Measurements from ENCODE around the gene CETP. TPM values are rescaled to one million over a fixed set of nuclear protein-coding genes. Genes with fewer than 3 reads are reported as not detected.

The CETP gene
- total and polyA plus RNA-seq, 2 of the 8 experiments (the other 6 are each of a cell fraction or from before 2014, with no cell fraction given), result not detected

DNA sequence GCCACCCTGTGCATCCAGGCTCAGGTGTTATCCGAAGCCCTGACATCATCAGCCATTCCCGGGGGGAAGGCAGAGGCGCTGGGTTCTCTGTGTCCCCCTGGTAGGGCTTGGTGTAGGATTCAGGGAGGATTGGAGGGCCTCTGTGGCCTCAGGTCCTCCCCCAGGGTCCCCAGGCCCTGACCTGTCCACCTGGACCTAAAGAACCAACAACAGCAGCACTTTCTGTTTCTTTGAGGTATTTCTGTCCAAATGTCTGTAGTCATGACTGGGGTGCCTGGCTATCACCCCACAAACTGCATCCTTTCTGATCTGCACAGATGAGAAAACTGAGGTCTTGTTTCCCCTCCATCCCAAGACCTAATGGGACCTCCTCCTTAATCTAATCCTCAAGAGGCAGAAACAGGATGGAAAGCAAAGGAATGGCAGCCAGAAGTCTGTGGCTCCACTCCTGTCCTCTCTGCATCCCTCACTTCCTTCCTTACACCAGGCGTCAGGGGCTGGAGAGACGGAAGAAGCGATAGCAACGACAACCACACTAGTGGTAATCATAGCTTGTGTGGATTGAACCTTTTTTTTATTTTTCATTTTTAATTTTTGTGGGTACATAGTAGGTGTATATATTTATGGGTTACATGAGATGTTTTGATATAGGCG is 39.4 kb downstream of the CETP start:
- H3K27ac ChIP-seq (ENCODE audit: low read depth, low read length), result no peak overlapping the region
- H3K9ac ChIP-seq (replicated peaks in 1 of 4; ENCODE audit: extremely low read depth in 1 of 4, low read depth in 3 of 4, low read length in 3 of 4), result no peak overlapping the region
- FAIRE-seq (no peak), DNase-seq (ENCODE audit: low read depth in 1 of 2, low spot score in 2 of 2) (no peak)
- no peak overlapping the region for H3K14ac ChIP-seq (ENCODE audit: insufficient read length)
- H3K4me1 ChIP-seq (replicated peaks in 1 of 4; ENCODE audit: control insufficient read depth in 3 of 4, insufficient read depth in 4 of 4, low read length in 3 of 4), result peaks cover 0 to 11% (median 6%) of the 10 kb centered on the region in 4 experiments; a peak in 4 of 7 replicates
- no peak overlapping the region for H3K23ac ChIP-seq (ENCODE audit: insufficient read length)
- H3K4me2 ChIP-seq (ENCODE audit: insufficient read depth in 1 of 2, low read depth in 2 of 2, low read length in 2 of 2), result no peak overlapping the region
- H3K56ac ChIP-seq (replicated peaks; ENCODE audit: insufficient read length, low read depth, low read length), result no peak overlapping the region
- H3K9me3 ChIP-seq (ENCODE audit: insufficient read depth in 2 of 2, low read depth in 1 of 2, low read length in 1 of 2), result no peaks in the 10 kb centered on the region
- H4K5ac ChIP-seq (ENCODE audit: insufficient read length, low read depth, low read length), result no peak overlapping the region
- H3K27me3 ChIP-seq (replicated peaks in 1 of 4; ENCODE audit: control insufficient read depth in 3 of 4, extremely low read depth in 1 of 4, insufficient read depth in 3 of 4, low read length in 3 of 4), result no peaks in the 10 kb centered on the region; a peak in 1 of 7 replicates
- TF ChIP-seq RFX5 (IDR thresholded peaks at IDR 0.05; ENCODE audit: borderline replicate concordance, low read depth, low read length) (no peak), FOSL1 (IDR thresholded peaks at IDR 0.05; ENCODE audit: insufficient read depth, low read depth, low read length) (no peak)
- no peak overlapping the region for H2BK15ac ChIP-seq (ENCODE audit: low read length)
- no peak overlapping the region for H4K91ac ChIP-seq (replicated peaks; ENCODE audit: insufficient read length, low read length)
- WGBS, 2 experiments (ENCODE audit: extremely low coverage in 1 of 2, insufficient coverage in 1 of 2, insufficient read length in 1 of 2, insufficient replicate concordance in 2 of 2, low coverage in 1 of 2, low lambda C conversion rate in 2 of 2, missing lambda C conversion rate in 1 of 2), result 90% methylated on average over 8 of the region's 8 CpGs; no CpG with 5 or more reads in 1 of the 2 experiments
- no peaks in the 10 kb centered on the region for H3K36me3 ChIP-seq (ENCODE audit: control insufficient read depth in 2 of 4, insufficient read depth in 4 of 4, low read length in 3 of 4)
- no peak overlapping the region for H2AK5ac ChIP-seq (ENCODE audit: low read depth, low read length)
- H3K4ac ChIP-seq (replicated peaks; ENCODE audit: insufficient read length, low read depth, low read length), result no peak overlapping the region
- H2BK5ac ChIP-seq (ENCODE audit: low read depth, low read length), result no peak overlapping the region
- ChIA-PET POLR2A (ENCODE audit: partially characterized antibody) (no interaction called here), CTCF (ENCODE audit: partially characterized antibody) (no interaction called here)
- H2BK20ac ChIP-seq (ENCODE audit: low read length), result no peak overlapping the region
- H4K20me1 ChIP-seq (replicated peaks in 1 of 2; ENCODE audit: control insufficient read depth in 1 of 2, insufficient read depth in 2 of 2, low read length in 2 of 2), result no peaks in the 10 kb centered on the region
- H3K18ac ChIP-seq (ENCODE audit: extremely low read depth, low read length), result no peak overlapping the region
- H3K23me2 ChIP-seq (ENCODE audit: low read depth, low read length), result no peaks in the 10 kb centered on the region
- H3K79me2 ChIP-seq (ENCODE audit: control insufficient read depth in 1 of 2, insufficient read depth in 2 of 2, low read length in 2 of 2), result no peaks in the 10 kb centered on the region
- no peak overlapping the region for H2BK12ac ChIP-seq (ENCODE audit: low read depth, low read length)
- H2AFZ ChIP-seq (ENCODE audit: low read length), result no peak overlapping the region
- no peak overlapping the region for H4K8ac ChIP-seq (ENCODE audit: extremely low read depth, insufficient read depth, low read length)
- no peak overlapping the region for H2BK120ac ChIP-seq (replicated peaks; ENCODE audit: low read depth, low read length)
- H3K79me1 ChIP-seq (ENCODE audit: low read depth, low read length), result no peaks in the 10 kb centered on the region
- no peak overlapping the region for H3K4me3 ChIP-seq (ENCODE audit: extremely low read depth in 1 of 4, insufficient read depth in 2 of 4, low read depth in 3 of 4, low read length in 4 of 4)
